Tibial artery (tissue), 4 donors: ENCODE measurements around the gene RSBN1.

Source experiments
- DNase-seq, 2 donors: peaks; one replicate each; pipeline ENCODE4 v3.0.0-alpha.2; 2019
- H3K27ac ChIP-seq, 2 donors: fragments of 200-600 bp; sonication (generic) in 1 of 2; 1 replicate in 1 of 2; 2 replicates in 1 of 2; pipeline ENCODE4 v1.5.1; 2018 to 2019; ENCODE audit warnings: mild to moderate bottlenecking in 1 of 2
- H3K27me3 ChIP-seq, 2 donors: fragments of 200-600 bp; sonication (generic) in 1 of 2; one replicate each; pipeline versions ENCODE4 v1.5.1 to v1.6.0; 2016 to 2019
- H3K36me3 ChIP-seq, 3 donors: fragments of 200-600 bp; sonication (generic) in 2 of 3; one replicate each; pipeline ENCODE4 v1.5.1; 2016 to 2019; ENCODE audit warnings: mild to moderate bottlenecking in 2 of 3
- H3K4me1 ChIP-seq, 4 donors: fragments of 200-600 bp; sonication (generic) in 2 of 4; 1 replicate in 3 of 4; 2 replicates in 1 of 4; pipeline ENCODE4 v1.5.1; 2016 to 2019
- H3K4me3 ChIP-seq, 2 donors: fragments of 200-600 bp; sonication (generic) in 1 of 2; 1 replicate in 1 of 2; 2 replicates in 1 of 2; pipeline ENCODE4 v1.5.1; 2018 to 2019; ENCODE audit warnings: mild to moderate bottlenecking in 2 of 2
- H3K9me3 ChIP-seq, 3 donors: fragments of 200-600 bp; sonication (generic) in 1 of 3; one replicate each; pipeline ENCODE4 v1.5.1; 2016 to 2019
- CTCF ChIP-seq, 2 experiments: fragments of 200-600 bp in 1 of 2; fragments of 450-650 bp in 1 of 2; IDR thresholded peaks; one replicate each; pipeline ENCODE4 v1.5.1; 2017 to 2019; ENCODE audit warnings: antibody characterized with exemption in 2 of 2, mild to moderate bottlenecking in 1 of 2, moderate library complexity in 1 of 2
- intact Hi-C: fragments of 100-400 bp; cut with DNase I; formaldehyde crosslinking; loops from one replicate; pipeline ENCODE4 v1.15.0; 2023; ENCODE audit warnings: low total_unique reads

RSBN1 gene

GRCh38 chr1:113779542-113779941 is 32.7 kb downstream of the RSBN1 start:
- Histone ChIP-seq H3K4me3 (no peak overlapping the region), H3K9me3 (no peaks in the 10 kb centered on the region), H3K36me3 (peaks cover 0 to 25% (median 19%) of the 10 kb centered on the region in 3 donors), H3K27me3 (no peaks in the 10 kb centered on the region), H3K4me1 (peaks cover 0 to 48% (median 30%) of the 10 kb centered on the region in 4 donors), H3K27ac (no peak overlapping the region)
- intact Hi-C loops = no loop called here
- no peak for TF ChIP-seq CTCF (IDR thresholded peaks at IDR 0.05)
- no peak for DNase-seq

GRCh38 chr1:113777561-113777960 is 34.7 kb downstream of the RSBN1 start:
- no peak for TF ChIP-seq CTCF (IDR thresholded peaks at IDR 0.05)
- Histone ChIP-seq H3K9me3 (no peaks in the 10 kb centered on the region), H3K4me3 (no peak overlapping the region), H3K27me3 (no peaks in the 10 kb centered on the region), H3K4me1 (peaks cover 0 to 28% (median 13%) of the 10 kb centered on the region in 4 donors), H3K36me3 (peaks cover 8 to 38% (median 24%) of the 10 kb centered on the region in 3 donors), H3K27ac (no peak overlapping the region)
- no peak for DNase-seq
- intact Hi-C loops = no loop called here

GRCh38 chr1:113770031-113770430 is 42.2 kb downstream of the RSBN1 start:
- Histone ChIP-seq H3K4me3 (no peak overlapping the region), H3K4me1 (peaks cover 0 to 19% (median 0%) of the 10 kb centered on the region in 4 donors), H3K36me3 (peaks cover 14 to 39% (median 37%) of the 10 kb centered on the region in 3 donors), H3K27ac (no peak overlapping the region), H3K9me3 (no peaks in the 10 kb centered on the region), H3K27me3 (no peaks in the 10 kb centered on the region)
- TF ChIP-seq CTCF (IDR thresholded peaks at IDR 0.05) = no peak
- intact Hi-C loops = no loop called here
- no peak for DNase-seq

GRCh38 chr1:113769601-113769970 is 42.7 kb downstream of the RSBN1 start:
- H3K4me3 ChIP-seq = no peak overlapping the region
- no peak for TF ChIP-seq CTCF (IDR thresholded peaks at IDR 0.05)
- H3K27ac ChIP-seq = no peak overlapping the region
- no peaks in the 10 kb centered on the region for H3K27me3 ChIP-seq
- peaks cover 0 to 19% (median 0%) of the 10 kb centered on the region in 4 donors for H3K4me1 ChIP-seq
- intact Hi-C loops = no loop called here
- H3K9me3 ChIP-seq = no peaks in the 10 kb centered on the region
- DNase-seq = no peak
- H3K36me3 ChIP-seq = peaks cover 14 to 39% (median 33%) of the 10 kb centered on the region in 3 donors

- H3K9me3 ChIP-seq = no peaks in the 10 kb centered on the region
- intact Hi-C loops = no loop called here
- H3K27me3 ChIP-seq = no peaks in the 10 kb centered on the region
- peaks cover 13 to 37% (median 28%) of the 10 kb centered on the region in 3 donors for H3K36me3 ChIP-seq
- no peak overlapping the region for H3K4me3 ChIP-seq
- no peak for TF ChIP-seq CTCF (IDR thresholded peaks at IDR 0.05)
- no peak overlapping the region for H3K27ac ChIP-seq
- H3K4me1 ChIP-seq = peaks cover 0 to 19% (median 0%) of the 10 kb centered on the region in 4 donors
- no peak for DNase-seq
Observed at GRCh38 chr1:113768916-113769600, 43.2 kb downstream of the RSBN1 start.
